ENCODE measurements around the gene TSFM.
A peak's percentile ranks its signal among the peaks of the same experiment; 100 is the strongest.

TSFM gene

GRCh38 chr12:57754411-57755193 lies 28.0 kb upstream of the TSFM start, which contains the start of gene MARCHF9:
Gene MARCHF9 (plus strand): TSS chr12:57755103. CDS start chr12:57755529, 426 bp downstream.
- TF ChIP-seq CTCF (IDR thresholded peaks at IDR 0.05; ENCODE audit: control insufficient read depth, extremely low read depth, insufficient read depth), result no peak
- peak; percentile 46 for DNase-seq (ENCODE audit: low read depth)
- H3K4me3 ChIP-seq (ENCODE audit: low read depth, low read length), result peak within 1 kb of the TSS; percentile 77

GRCh38 chr12:57755194-57755453 lies 27.5 kb upstream of the TSFM start:
- peak overlapping the region; percentile 77 for H3K4me3 ChIP-seq (ENCODE audit: low read depth, low read length)
- TF ChIP-seq CTCF (IDR thresholded peaks at IDR 0.05; ENCODE audit: control insufficient read depth, extremely low read depth, insufficient read depth), result no peak
- no peak for DNase-seq (ENCODE audit: low read depth)

- H3K4me3 ChIP-seq (ENCODE audit: low read depth, low read length), result peak overlapping the region; percentile 77
- DNase-seq (ENCODE audit: low read depth), result no peak
- no peak for TF ChIP-seq CTCF (IDR thresholded peaks at IDR 0.05; ENCODE audit: control insufficient read depth, extremely low read depth, insufficient read depth)
Measured at GRCh38 chr12:57755454-57756372, 26.9 kb upstream of the TSFM start.

- DNase-seq (ENCODE audit: low read depth), result no peak
- TF ChIP-seq CTCF (IDR thresholded peaks at IDR 0.05; ENCODE audit: control insufficient read depth, extremely low read depth, insufficient read depth), result peak; percentile 30; the same call in 1 of the 2 replicates
- peak overlapping the region; percentile 77 for H3K4me3 ChIP-seq (ENCODE audit: low read depth, low read length)
Measured at GRCh38 chr12:57756406-57757341, 25.9 kb upstream of the TSFM start.

- DNase-seq (ENCODE audit: low read depth), result no peak
- no peak for TF ChIP-seq CTCF (IDR thresholded peaks at IDR 0.05; ENCODE audit: control insufficient read depth, extremely low read depth, insufficient read depth)
- no peak overlapping the region for H3K4me3 ChIP-seq (ENCODE audit: low read depth, low read length)
Measured at GRCh38 chr12:57757771-57758170, 24.8 kb upstream of the TSFM start.

GRCh38 chr12:57758552-57759359 lies 23.8 kb upstream of the TSFM start:
- H3K4me3 ChIP-seq (ENCODE audit: low read depth, low read length), result no peak overlapping the region
- TF ChIP-seq CTCF (IDR thresholded peaks at IDR 0.05; ENCODE audit: control insufficient read depth, extremely low read depth, insufficient read depth), result no peak
- no peak for DNase-seq (ENCODE audit: low read depth)

Data from LNCaP clone FGC (cell line).